HG03520 (cell line): ENCODE results near the gene VCAN.

Experiments used
- ATAC-seq: cut with Tn5 transposase; IDR thresholded peaks from one replicate; pipeline ENCODE4 v1.9.1; 2021; ENCODE audit warnings: mild to moderate bottlenecking, moderate library complexity; ENCODE audit not compliant: unreplicated experiment

Gene VCAN

GRCh38 chr5:83494087-83494620, 22.6 kb downstream of the VCAN start:
- ATAC-seq = no peak

GRCh38 chr5:83494666-83495065, 23.1 kb downstream of the VCAN start:
- no peak for ATAC-seq

- no peak for ATAC-seq
Measured at GRCh38 chr5:83496626-83497025, 25.1 kb downstream of the VCAN start.

GRCh38 chr5:83498585-83498984, 27.0 kb downstream of the VCAN start:
- peak; percentile 65 for ATAC-seq

GRCh38 chr5:83503662-83504061, 32.1 kb downstream of the VCAN start:
- ATAC-seq = no peak

GRCh38 chr5:83507431-83507830, 35.9 kb downstream of the VCAN start:
- no peak for ATAC-seq

GRCh38 chr5:83509540-83509939, 38.0 kb downstream of the VCAN start:
- no peak for ATAC-seq

GRCh38 chr5:83510260-83510659, 38.7 kb downstream of the VCAN start:
- ATAC-seq = peak; percentile 84

- ATAC-seq = no peak
Measured at GRCh38 chr5:83512061-83512745, 40.7 kb downstream of the VCAN start.

GRCh38 chr5:83513081-83513480, 41.5 kb downstream of the VCAN start:
- no peak for ATAC-seq

GRCh38 chr5:83513491-83513890, 41.9 kb downstream of the VCAN start:
- ATAC-seq = no peak

GRCh38 chr5:83516377-83516776, 44.8 kb downstream of the VCAN start:
- no peak for ATAC-seq

GRCh38 chr5:83517072-83517687, 45.6 kb downstream of the VCAN start:
- ATAC-seq = no peak

GRCh38 chr5:83517688-83518085, 46.1 kb downstream of the VCAN start:
- ATAC-seq = no peak

GRCh38 chr5:83518319-83519061, 46.9 kb downstream of the VCAN start:
- ATAC-seq = no peak

GRCh38 chr5:83522446-83522845, 50.9 kb downstream of the VCAN start:
- no peak for ATAC-seq

GRCh38 chr5:83523929-83524328, 52.4 kb downstream of the VCAN start:
- no peak for ATAC-seq

- no peak for ATAC-seq
Measured at GRCh38 chr5:83524345-83524744, 52.8 kb downstream of the VCAN start.

GRCh38 chr5:83524991-83525390, 53.4 kb downstream of the VCAN start:
- no peak for ATAC-seq

GRCh38 chr5:83526289-83526688, 54.7 kb downstream of the VCAN start:
- ATAC-seq = no peak

- ATAC-seq = no peak
Measured at GRCh38 chr5:83527221-83527620, 55.7 kb downstream of the VCAN start.
